Heart left ventricle (tissue), 13 donors: ENCODE data around the gene RRAGB.

ENCODE experiments used
- CTCF ChIP-seq, 12 donors: fragments of 200-600 bp; sonication (generic) in 4 of 12; IDR thresholded peaks; one replicate each; pipeline versions ENCODE4 v1.5.0 to v1.8.0; 2018 to 2022; ENCODE audit warnings: antibody characterized with exemption in 12 of 12, mild to moderate bottlenecking in 5 of 12
- POLR2A ChIP-seq, 2 donors: fragments of 450-650 bp; IDR thresholded peaks; one replicate each; pipeline ENCODE4 v1.6.1; 2017; ENCODE audit warnings: antibody characterized with exemption in 2 of 2, mild to moderate bottlenecking in 2 of 2, moderate library complexity in 2 of 2
- donor health status: ischemic (EF 13 %, LVEDD 7.1; RV severe dilation, severe dysfunction).
- donor health status: DM: no; HTN: yes; CAD: no.
- donor health status: DM: no; HTN: no; CAD: no.
- donor health status: ischemic (EF 25% LVEDD 6.9; RV normal size, moderate dysfunction).
- donor health status: ischemic (EF 25% LVEDD 5.7; RV mildly dilated, moderate dysfunction).
- donor health status: ischemic (EF 35%, LVEDD 5.7; RV mildly dilated, moderate dysfunction).
- donor health status: nonischemic (EF 11% LVEDD 7.7; RV severe dilation, severe dysfunction).
- donor health status: DM: yes; HTN: yes; CAD: no.
- donor health status: PGD.
- donor health status: ischemic (EF 29% LVEDD 5.4; RV normal size, mild dysfunction).
- donor health status: nonischemic (EF 23%, LVEDD 6.1; RV moderate dilation, normal function).

DNA sequence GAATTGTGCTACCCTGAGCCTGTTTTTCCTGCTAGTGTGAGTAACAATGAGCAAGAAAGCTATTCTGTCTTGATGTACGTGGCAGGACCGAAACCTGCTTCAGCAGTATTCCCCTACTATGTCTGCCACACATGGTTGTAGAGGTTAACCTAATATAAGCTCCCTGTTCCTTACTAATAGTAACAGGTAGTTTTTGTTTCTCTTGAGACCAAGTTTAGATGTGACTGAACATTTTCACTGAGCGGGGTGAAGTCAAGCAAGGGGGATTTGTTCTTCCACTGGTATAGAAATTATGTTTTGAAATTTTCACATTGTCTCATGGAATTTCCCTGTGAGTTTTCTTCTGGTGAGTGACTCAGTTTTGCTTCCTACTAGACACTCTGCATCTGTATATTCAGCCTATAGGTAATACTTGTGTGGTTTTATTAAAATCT lies 37.3 kb downstream of the RRAGB start:
- no peak for TF ChIP-seq CTCF (IDR thresholded peaks at IDR 0.05)
- no peak for TF ChIP-seq POLR2A (IDR thresholded peaks at IDR 0.05)
